GM21737 (cell line): ENCODE data around the gene FAM124B.

Source experiments
- ATAC-seq: cut with Tn5 transposase; IDR thresholded peaks from one replicate; pipeline ENCODE4 v1.9.1; 2021; ENCODE audit warnings: mild to moderate bottlenecking, moderate library complexity; ENCODE audit not compliant: unreplicated experiment

FAM124B gene

DNA sequence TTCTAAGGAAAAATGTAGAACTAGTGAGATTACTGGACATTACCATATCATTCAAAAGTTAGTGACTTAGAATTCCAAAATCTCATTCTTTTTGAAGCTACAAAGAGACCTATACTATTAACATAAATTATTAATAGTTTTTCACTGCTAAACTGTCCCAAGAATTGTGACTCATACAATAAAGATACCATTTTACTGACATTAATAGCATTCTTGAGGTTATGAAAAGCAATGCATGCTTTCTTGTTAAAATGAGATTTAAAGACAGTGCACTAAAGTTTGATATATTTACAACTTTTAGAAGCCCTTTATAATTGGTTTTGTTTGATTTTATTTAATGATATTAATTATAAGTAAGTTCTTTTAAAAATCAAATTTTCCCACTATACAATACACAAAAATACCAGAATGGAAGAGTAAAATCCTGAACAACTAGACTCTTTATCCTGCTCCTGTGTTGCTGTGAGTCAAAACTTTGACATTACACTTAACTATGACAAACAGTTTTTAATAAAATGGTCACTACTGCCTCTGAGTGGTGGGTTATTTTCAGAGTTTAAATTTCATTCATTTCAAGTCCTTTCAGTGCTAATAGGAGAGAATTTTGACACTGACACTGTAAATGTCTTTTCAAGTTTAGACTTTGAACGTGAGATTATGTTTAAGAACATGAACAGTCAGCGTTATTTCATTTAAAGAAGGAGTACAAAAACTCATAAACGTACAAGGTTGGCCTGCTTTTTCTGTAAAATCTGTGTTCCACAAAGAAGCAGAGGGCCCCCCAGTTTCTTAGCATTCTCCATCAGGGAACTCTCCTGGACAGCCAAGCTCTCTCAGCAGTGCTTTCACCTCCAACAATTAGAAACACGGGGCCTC, 54.5 kb downstream of the FAM124B start:
- no peak for ATAC-seq

DNA sequence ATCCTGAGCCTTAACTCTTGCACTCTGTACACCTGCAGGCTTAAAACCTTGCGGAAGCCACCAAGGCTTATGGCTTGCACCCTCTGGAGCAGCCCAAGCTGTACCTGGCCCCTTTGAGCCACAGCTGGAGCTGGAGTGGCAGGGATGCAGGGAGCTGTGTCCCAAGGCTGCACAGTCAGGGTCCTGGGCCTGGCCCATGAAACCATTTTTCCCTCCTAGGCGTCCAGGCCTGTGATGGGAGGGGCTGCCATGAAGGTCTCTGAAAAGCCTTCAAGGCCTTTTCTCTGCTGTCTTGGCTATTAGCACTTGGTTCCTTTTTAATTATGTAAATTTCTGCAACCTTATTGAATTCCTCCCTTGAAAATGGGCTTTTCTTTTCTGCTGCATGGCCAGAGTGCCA, 56.4 kb downstream of the FAM124B start:
- no peak for ATAC-seq

DNA sequence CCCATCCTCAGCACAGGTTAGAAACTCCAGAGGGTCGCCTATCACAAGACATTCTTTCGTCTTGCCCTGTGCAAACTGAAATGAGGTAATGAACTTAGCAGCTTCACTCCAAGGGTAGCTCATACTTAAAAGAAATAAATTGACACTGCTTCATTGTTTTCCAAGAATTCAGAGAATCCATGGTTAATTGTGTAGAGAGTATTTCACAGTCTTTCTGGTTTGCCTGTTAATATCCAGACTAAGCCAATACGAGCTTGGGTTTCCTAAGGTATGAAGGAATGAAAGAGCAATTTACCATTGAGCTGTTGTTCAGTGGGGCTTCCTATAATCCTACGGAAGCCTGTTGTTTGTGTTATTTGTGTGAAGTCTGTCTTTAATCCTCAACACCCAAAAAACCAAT, 58.7 kb downstream of the FAM124B start:
- no peak for ATAC-seq

DNA sequence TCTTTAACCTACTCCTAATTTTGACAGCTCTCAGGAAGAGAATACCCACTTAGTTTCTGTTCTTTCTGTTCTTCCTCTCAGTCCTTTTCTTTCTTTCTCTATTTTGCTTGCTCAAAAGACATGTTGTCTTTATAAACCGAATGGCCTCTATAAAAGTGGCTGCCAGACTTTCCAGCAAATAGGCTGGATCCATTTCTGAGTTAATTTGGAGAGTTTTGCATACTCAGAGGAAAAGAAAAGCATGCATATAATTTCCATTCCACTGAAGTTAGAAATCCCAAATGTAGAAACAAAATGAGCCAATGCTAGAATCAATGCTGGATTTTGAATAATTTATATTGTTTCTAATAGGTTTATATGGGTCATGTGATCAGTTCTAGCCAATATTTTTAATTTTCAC, 65.9 kb downstream of the FAM124B start:
- no peak for ATAC-seq

DNA sequence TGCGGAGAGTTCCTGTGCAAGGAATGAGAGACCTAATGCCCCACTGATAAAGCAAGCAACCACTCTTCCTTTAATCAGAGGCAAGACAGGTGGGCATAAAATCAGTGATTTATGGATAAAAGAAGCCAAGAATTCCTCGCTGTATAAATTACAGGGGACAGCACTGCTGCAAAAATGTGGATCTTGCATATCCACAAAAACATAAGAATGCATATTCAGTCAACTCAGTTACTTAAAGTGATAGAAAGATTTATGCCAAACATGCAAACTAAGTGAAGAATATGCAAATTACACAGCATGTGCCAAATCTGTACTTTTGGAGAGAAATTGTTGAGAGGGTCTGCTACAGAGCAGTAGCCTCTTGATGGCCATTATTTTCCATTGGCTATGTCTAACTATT, 67.2 kb downstream of the FAM124B start:
- ATAC-seq, result no peak

DNA sequence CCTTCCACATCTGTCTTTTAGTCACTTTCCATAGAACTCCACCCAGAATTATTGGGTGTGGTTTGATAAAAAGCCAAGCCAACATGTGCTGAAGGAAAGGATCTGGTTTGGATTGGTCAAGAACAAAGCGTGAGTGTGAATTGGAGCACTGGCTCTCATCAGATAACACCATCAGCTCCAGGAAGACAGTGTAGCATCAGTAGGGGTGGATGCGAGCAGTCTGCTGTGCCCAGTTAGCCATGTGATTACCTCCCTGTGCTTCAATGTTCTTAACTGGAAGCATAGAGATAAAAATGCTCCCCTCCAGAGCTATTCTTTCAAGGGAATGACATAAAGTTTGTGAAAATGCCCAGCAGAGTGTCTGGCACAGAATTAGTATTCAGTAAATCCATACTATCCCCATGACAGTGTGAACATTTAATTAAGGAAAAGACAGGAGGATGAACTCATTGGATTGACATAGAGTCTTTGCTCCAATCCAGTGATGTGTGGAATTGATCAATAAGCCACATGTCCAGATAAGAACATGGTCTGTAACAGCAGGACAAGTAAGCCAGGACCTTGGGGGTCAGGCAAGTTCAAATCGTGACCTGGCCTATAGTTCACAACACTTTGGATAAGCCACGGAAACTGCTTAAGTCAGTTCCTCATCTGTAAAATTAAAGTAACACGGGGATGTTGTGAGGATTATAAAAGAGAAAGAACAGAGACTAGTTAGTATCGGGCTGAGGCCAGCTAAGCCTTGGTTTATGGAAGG, 68.0 kb downstream of the FAM124B start:
- ATAC-seq, result no peak

DNA sequence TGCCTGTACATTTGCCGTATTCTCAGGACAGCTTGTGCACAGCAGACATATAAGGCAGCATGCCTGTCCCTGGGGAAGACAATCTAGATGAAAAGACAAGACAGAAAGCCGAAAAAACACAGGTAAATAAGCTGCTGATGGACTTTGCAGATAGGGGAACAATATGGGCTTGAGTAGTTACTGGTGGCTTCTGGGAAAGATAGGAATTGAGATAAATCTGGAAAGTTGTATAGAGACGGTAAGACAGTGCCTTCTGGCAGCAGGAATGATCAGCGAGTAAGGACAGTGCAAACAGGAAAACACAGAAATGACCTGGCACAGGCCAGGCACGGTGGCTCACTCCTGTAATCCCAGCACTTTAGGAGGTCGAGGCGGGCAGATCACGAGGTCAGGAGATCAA, 70.2 kb downstream of the FAM124B start:
- no peak for ATAC-seq

DNA sequence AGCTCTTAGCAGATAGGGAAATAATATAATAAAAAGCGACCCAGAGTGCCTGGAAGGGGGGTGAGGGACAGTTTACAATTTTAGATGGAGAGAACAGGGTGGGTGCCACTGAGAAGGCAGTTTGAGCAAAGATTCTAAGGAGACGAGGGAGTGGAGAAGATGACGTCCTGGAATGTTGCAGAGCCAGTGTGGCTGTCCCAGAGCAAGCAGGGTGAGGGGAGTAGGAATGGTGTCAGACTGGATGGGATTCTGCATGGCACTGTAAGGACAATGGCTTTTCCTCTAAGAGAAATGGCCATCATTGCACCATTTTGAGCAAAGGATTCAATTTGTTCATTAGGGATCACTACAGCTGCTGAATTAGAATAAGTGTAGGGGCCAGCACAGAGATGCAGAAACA, 73.1 kb downstream of the FAM124B start:
- no peak for ATAC-seq
